Neural cell (in vitro differentiated cells): ENCODE results near the gene PSPH.

Source experiments
- EP300 ChIP-seq: fragments of 450-650 bp; conservative IDR thresholded peaks from 2 replicates; pipeline ENCODE4 v1.6.1; 2014; ENCODE audit warnings: antibody characterized with exemption, mild to moderate bottlenecking, moderate library complexity; ENCODE audit not compliant: poor library complexity, severe bottlenecking
- RAD21 ChIP-seq: fragments of 450-650 bp; conservative IDR thresholded peaks from 2 replicates; pipeline ENCODE4 v1.6.1; 2014; ENCODE audit warnings: antibody characterized with exemption, mild to moderate bottlenecking, moderate library complexity
- TAF1 ChIP-seq: IDR thresholded peaks from 2 replicates; pipeline ENCODE4 v1.6.1; 2012; ENCODE audit warnings: low read depth
- TF ChIP-seq, protein P1 (sequence below): IDR thresholded peaks from 2 replicates; pipeline ENCODE4 v1.6.1; 2012; ENCODE audit warnings: borderline replicate concordance
- TF ChIP-seq, protein P2 (sequence below): fragments of 450-650 bp; IDR thresholded peaks from 2 replicates; pipeline ENCODE4 v1.5.1; 2014; ENCODE audit warnings: antibody characterized with exemption, mild to moderate bottlenecking, moderate library complexity; ENCODE audit not compliant: poor library complexity, severe bottlenecking

DNA sequence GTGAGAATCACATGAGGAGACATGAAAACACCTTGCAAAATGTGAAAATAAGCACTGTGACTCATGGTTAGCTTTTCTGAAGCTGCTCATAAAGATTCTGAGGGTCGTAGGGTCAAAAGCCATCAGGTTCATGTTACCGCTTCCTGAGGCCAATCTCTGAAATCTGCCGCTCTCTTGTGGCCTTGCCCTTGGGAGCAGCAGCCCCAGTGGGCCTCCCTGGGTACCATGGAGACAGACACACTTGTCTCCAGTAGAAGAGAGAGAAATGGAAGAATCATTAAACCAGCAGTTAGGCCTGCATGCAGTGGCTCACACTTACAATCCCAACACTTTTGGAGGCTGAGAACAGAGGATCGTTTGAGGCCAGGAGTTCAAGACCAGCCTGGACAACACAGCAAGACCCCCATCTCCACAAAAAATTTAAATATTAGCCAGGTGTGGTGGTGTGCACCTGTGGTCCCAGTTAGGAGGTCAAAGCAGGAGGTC is 44.0 kb downstream of the PSPH start:
- no peak for TF ChIP-seq RAD21
- TF ChIP-seq, protein P1, sequence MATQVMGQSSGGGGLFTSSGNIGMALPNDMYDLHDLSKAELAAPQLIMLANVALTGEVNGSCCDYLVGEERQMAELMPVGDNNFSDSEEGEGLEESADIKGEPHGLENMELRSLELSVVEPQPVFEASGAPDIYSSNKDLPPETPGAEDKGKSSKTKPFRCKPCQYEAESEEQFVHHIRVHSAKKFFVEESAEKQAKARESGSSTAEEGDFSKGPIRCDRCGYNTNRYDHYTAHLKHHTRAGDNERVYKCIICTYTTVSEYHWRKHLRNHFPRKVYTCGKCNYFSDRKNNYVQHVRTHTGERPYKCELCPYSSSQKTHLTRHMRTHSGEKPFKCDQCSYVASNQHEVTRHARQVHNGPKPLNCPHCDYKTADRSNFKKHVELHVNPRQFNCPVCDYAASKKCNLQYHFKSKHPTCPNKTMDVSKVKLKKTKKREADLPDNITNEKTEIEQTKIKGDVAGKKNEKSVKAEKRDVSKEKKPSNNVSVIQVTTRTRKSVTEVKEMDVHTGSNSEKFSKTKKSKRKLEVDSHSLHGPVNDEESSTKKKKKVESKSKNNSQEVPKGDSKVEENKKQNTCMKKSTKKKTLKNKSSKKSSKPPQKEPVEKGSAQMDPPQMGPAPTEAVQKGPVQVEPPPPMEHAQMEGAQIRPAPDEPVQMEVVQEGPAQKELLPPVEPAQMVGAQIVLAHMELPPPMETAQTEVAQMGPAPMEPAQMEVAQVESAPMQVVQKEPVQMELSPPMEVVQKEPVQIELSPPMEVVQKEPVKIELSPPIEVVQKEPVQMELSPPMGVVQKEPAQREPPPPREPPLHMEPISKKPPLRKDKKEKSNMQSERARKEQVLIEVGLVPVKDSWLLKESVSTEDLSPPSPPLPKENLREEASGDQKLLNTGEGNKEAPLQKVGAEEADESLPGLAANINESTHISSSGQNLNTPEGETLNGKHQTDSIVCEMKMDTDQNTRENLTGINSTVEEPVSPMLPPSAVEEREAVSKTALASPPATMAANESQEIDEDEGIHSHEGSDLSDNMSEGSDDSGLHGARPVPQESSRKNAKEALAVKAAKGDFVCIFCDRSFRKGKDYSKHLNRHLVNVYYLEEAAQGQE: no peak
- TF ChIP-seq, protein P2, sequence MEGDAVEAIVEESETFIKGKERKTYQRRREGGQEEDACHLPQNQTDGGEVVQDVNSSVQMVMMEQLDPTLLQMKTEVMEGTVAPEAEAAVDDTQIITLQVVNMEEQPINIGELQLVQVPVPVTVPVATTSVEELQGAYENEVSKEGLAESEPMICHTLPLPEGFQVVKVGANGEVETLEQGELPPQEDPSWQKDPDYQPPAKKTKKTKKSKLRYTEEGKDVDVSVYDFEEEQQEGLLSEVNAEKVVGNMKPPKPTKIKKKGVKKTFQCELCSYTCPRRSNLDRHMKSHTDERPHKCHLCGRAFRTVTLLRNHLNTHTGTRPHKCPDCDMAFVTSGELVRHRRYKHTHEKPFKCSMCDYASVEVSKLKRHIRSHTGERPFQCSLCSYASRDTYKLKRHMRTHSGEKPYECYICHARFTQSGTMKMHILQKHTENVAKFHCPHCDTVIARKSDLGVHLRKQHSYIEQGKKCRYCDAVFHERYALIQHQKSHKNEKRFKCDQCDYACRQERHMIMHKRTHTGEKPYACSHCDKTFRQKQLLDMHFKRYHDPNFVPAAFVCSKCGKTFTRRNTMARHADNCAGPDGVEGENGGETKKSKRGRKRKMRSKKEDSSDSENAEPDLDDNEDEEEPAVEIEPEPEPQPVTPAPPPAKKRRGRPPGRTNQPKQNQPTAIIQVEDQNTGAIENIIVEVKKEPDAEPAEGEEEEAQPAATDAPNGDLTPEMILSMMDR: no peak
- no peak for TF ChIP-seq TAF1
- TF ChIP-seq EP300: no peak
